ENCODE measurements around the gene DTWD1. TPM values are rescaled to one million over a fixed set of nuclear protein-coding genes. Genes with fewer than 3 reads are reported as not detected.
"Not testable (repeated sequence)": the region's sequence is repeated elsewhere in the genome, so short reads cannot be mapped to it uniquely, and the experiment has no call there.

Gene DTWD1, protein sequence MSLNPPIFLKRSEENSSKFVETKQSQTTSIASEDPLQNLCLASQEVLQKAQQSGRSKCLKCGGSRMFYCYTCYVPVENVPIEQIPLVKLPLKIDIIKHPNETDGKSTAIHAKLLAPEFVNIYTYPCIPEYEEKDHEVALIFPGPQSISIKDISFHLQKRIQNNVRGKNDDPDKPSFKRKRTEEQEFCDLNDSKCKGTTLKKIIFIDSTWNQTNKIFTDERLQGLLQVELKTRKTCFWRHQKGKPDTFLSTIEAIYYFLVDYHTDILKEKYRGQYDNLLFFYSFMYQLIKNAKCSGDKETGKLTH
- 10 to 100 TPM; 22.3 to 26.2 (median 23.5) TPM for total RNA-seq

DNA sequence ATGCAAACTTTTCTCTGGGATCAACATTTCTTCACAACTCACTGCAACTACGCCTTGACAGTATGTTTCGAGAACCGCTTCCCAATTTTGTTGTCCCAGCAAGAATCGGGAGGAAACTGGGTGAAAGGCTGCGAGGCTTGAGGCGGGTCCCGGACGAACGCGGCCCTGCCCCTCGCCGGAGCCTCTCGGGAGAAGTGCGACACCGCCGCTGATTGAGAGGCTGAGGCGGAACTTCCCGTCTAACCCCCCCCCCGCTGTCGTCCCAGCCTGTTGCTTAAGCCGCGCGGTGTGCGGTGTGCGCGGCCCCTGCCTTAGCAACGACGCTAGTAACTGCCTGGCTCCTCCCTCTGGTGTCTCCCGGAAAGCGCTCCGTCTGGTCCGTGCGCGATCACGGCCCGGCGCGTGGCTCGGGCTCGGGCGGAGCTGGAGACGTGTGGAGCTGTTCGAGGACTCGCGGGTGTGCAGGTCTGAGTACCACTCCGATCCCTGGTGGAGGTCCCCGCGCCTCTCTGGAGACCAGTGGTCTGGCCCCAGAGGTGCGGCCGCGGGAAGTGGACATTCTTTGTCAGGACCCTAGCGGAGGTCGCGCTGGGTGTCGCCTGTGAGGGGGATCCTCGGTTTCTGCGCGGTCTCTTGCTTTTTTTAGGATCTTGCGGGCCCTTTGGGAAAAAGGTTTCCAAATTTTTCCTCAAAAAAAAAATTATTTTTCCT, at the start of gene DTWD1, which contains the start of gene FAM227B:
DTWD1 (plus strand) TSS at position 391 of the 711 bp plus-strand sequence. CDS start 4,120 bp downstream, outside the sequence.
FAM227B (minus strand) TSS at position 161 of the 711 bp plus-strand sequence. CDS start 5,647 bp downstream, outside the sequence.
- ATAC-seq (peak; percentile 99), DNase-seq (peak; percentile 90)
- H3K9me3 Mint-ChIP-seq = peaks cover 7% of the 10 kb centered on the region
- no peaks in the 10 kb centered on the region for H3K27me3 Mint-ChIP-seq (ENCODE audit: low read depth)
- H3K4me1 Mint-ChIP-seq (ENCODE audit: low read depth) = peaks cover 35% of the 10 kb centered on the region
- peak within 1 kb of the TSS; percentile 88 for H3K4me3 Mint-ChIP-seq
- H3K36me3 Mint-ChIP-seq (ENCODE audit: insufficient read depth) = peaks cover 25% of the 10 kb centered on the region

DNA sequence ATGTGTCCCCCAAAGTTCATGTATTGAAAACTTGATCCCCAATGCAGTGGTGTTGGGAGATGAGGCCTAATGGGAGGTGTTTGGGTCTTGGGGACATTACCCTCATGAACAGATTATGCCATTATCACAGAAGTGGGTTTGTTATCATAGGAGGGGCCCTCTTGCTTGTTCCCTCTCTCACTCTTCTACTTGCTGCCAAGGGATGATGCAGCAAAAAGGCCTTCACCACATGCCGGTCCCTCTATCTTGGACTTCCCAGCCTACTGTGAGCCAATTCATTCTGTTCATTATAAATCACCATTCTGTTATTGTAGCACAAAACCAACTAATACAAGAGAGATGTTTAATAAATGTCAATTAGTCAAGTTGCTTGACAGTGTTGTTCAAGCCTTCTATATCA, 47.4 kb upstream of the DTWD1 start:
- ATAC-seq (no peak), DNase-seq (no peak)
- H3K36me3 Mint-ChIP-seq (ENCODE audit: insufficient read depth) = peaks cover 21% of the 10 kb centered on the region
- H3K4me3 Mint-ChIP-seq = no peak overlapping the region
- H3K4me1 Mint-ChIP-seq (ENCODE audit: low read depth) = peaks cover 2% of the 10 kb centered on the region
- peaks cover 43% of the 10 kb centered on the region for H3K9me3 Mint-ChIP-seq
- no peaks in the 10 kb centered on the region for H3K27me3 Mint-ChIP-seq (ENCODE audit: low read depth)

DNA sequence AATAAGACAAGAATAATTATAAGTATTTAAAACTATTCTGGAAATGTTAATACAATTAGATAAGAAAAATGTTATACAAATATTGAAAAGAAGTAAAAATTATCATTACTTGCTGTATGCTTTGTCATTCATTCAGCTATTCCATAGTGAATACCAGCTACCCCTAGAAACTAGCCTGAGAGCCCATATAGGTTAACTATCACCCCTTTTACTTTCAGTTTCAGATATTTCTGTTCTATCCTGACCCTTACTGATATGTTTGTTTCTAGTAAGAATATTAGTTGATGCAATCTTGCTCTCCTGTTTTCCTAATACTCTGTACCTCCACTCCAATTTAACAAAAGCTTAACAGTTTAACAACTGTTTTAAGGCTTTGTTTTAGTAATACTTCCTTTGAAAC, 31.8 kb upstream of the DTWD1 start:
- Mint-ChIP-seq H3K9me3 (peaks cover 6% of the 10 kb centered on the region), H3K4me3 (no peak overlapping the region), H3K4me1 (ENCODE audit: low read depth) (peaks cover 2% of the 10 kb centered on the region), H3K36me3 (ENCODE audit: insufficient read depth) (peaks cover 16% of the 10 kb centered on the region), H3K27me3 (ENCODE audit: low read depth) (no peaks in the 10 kb centered on the region)
- DNase-seq (no peak), ATAC-seq (no peak)

DNA sequence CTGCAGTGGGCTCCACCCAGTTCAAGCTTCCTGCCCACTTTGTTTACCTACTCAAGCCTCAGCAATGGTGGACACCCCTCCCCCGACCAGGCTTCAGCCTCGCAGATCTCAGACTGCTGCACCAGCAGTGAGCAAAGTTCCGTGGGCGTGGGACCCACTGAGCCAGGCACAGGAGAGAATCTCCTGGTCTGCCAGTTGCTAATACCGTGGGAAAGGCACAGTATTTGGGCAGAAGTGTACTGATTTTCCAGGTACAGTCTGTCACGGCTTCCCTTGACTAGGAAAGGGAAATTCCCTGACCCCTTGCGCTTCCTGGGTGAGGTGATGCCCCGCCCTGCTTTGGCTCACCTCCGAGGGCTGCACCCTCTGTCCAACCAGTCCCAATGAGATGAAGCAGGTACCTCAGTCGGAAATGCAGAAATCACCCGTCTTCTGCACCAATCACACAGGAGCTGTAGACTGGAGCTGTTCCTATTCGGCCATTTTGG, 28.0 kb upstream of the DTWD1 start:
- not testable (repeated sequence) for ATAC-seq; H3K4me1 Mint-ChIP-seq (ENCODE audit: low read depth); DNase-seq; H3K27me3 Mint-ChIP-seq (ENCODE audit: low read depth); H3K4me3 Mint-ChIP-seq
- H3K9me3 Mint-ChIP-seq = peaks cover 36% of the 10 kb centered on the region
- H3K36me3 Mint-ChIP-seq (ENCODE audit: insufficient read depth) = peaks cover 25% of the 10 kb centered on the region

DNA sequence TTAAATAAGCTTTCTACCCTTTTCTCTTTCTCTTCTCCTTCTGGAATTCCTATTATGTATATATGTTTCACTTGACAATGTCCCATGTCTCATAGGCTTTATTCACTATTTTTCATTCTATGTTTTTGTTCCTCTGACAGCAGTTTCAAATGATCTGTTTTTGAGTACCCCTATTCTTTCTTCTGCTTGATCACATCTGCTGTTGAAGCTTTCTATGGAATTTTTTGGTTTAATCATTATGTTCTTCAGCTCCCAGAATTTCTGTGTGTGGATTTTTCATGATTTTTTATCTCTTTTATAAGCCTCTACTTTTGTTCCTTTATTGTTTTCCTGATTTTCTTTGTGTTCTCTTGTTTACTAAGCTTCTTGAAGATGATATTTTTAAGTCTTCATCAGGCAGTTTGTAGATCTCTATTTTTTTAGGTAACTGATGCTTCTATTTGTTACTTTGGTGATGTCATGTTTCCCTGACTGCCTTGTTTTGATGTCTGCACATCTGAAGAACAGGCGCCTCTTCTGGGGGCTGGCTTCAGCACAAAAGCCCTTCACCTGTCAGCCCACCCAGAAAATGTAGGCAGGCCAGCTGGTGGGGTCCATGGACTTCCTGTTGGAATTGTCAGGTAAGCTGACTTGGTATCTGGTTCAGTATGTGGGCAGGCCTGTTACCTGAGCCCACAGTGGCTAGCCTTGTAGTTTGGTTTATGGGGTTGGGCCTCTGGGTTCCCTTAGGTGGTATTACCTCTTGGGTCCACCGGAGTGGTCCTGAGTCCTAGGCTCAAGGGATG, 16.0 kb upstream of the DTWD1 start:
- H3K36me3 Mint-ChIP-seq (ENCODE audit: insufficient read depth) = peaks cover 31% of the 10 kb centered on the region

DNA sequence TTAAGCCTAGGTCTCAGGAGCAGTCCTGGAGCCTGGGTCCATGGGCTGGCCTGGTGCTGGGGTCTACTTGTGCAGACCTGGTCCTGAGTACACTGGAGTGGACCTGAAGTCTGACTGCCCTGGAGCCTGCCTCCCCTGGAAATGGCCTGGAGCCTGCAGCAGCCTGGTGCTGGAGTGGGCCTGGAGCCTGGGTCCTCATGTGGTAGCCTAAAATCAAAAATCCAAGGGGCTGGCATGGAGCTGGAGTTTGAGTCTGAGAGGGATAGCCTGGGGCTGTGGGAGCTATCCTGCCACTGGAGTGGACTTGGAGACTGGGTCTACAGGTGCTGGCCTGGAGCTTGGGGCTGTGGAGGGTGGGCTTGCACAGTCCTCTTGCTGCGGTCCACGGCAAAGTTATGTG, 15.3 kb upstream of the DTWD1 start:
- Mint-ChIP-seq H3K4me3 (no peak overlapping the region), H3K36me3 (ENCODE audit: insufficient read depth) (peaks cover 32% of the 10 kb centered on the region), H3K4me1 (ENCODE audit: low read depth) (no peaks in the 10 kb centered on the region), H3K9me3 (peaks cover 37% of the 10 kb centered on the region), H3K27me3 (ENCODE audit: low read depth) (no peaks in the 10 kb centered on the region)
- DNase-seq (no peak), ATAC-seq (no peak)

More for the DNA sequence above, 16.0 kb upstream of the DTWD1 start:
- no peaks in the 10 kb centered on the region for H3K27me3 Mint-ChIP-seq (ENCODE audit: low read depth)
- peaks cover 39% of the 10 kb centered on the region for H3K9me3 Mint-ChIP-seq
- no peak for ATAC-seq
- no peak overlapping the region for H3K4me3 Mint-ChIP-seq
- H3K4me1 Mint-ChIP-seq (ENCODE audit: low read depth) = no peaks in the 10 kb centered on the region
- no peak for DNase-seq

DNA sequence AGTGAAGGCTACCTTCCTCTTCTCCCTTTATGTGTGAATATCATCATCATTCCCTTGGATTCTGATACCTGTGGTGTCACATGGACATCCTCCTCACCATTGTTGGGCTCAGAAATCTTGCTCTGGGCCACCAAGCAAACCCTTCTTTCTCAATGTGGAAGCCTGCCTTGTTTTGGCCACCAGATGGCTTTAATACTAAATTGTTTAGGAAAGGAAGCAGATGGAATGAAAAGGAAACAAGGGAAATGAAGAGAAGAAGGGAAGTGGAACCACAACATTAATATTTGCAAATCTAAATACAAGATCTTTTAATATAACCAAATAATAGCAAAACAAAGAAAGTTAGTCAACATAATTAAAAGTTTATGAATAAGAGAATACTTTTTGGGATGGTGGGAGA, 14.3 kb upstream of the DTWD1 start:
- H3K36me3 Mint-ChIP-seq (ENCODE audit: insufficient read depth) = peaks cover 32% of the 10 kb centered on the region
- H3K4me3 Mint-ChIP-seq = no peak overlapping the region
- H3K9me3 Mint-ChIP-seq = peaks cover 32% of the 10 kb centered on the region
- ATAC-seq = no peak
- H3K27me3 Mint-ChIP-seq (ENCODE audit: low read depth) = no peaks in the 10 kb centered on the region
- no peaks in the 10 kb centered on the region for H3K4me1 Mint-ChIP-seq (ENCODE audit: low read depth)
- no peak for DNase-seq

DNA sequence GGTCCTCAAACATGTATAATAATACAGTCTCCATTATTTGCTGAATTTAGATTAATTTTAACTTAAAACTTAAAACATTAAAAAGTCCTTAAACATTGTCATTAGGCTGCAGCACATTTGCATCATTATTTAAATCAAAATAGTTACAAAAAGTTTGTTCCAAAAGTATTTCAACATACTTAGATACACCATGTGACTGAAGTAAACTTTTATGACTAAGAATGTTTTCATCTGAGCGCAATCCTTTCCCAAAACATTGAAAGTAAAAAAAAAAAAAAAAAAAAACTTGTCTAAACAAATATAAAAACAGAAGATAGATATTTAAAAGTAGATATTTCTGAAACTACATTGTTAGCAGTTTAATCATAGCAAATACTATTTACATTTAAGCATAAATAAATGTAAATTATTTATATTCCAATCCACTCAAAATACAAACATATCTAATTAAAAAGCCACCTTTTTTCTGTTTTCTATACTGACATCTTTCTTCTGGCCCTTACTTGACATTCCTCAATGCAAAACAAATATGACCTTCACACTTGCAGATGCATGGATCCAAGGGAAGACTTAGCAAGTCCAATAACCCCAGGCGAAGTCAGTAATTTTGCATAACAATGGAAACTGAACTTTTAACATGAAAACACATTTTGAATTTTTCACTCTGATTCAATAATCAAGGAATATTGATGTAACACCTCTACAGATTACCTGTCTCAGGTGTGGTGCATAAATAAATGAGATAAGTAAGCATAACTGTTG, 10.5 kb upstream of the DTWD1 start:
- Mint-ChIP-seq H3K27me3 (ENCODE audit: low read depth) (no peaks in the 10 kb centered on the region), H3K9me3 (peaks cover 13% of the 10 kb centered on the region), H3K36me3 (ENCODE audit: insufficient read depth) (peaks cover 36% of the 10 kb centered on the region), H3K4me3 (no peak overlapping the region), H3K4me1 (ENCODE audit: low read depth) (no peaks in the 10 kb centered on the region)
- ATAC-seq (no peak), DNase-seq (no peak)

DNA sequence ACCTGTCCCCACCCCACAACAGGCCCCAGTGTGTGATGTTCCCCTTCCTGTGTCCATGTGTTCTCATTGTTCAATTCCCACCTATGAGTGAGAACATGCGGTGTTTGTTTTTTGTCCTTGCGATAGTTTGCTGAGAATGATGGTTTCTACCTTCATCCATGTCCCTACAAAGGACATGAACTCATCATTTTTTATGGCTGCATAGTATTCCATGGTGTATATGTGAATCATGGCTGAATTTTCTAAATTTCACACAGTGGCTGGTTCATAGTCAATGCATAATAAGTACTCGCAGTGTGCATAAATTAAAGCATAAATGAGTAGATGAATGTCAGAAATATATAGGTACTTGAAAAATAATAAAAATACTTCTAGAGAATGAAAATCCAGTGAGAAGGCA, 8.6 kb upstream of the DTWD1 start:
- not testable (repeated sequence) for H3K4me3 Mint-ChIP-seq; H3K27me3 Mint-ChIP-seq (ENCODE audit: low read depth); ATAC-seq; H3K4me1 Mint-ChIP-seq (ENCODE audit: low read depth); H3K9me3 Mint-ChIP-seq; DNase-seq
- H3K36me3 Mint-ChIP-seq (ENCODE audit: insufficient read depth) = peaks cover 34% of the 10 kb centered on the region

DNA sequence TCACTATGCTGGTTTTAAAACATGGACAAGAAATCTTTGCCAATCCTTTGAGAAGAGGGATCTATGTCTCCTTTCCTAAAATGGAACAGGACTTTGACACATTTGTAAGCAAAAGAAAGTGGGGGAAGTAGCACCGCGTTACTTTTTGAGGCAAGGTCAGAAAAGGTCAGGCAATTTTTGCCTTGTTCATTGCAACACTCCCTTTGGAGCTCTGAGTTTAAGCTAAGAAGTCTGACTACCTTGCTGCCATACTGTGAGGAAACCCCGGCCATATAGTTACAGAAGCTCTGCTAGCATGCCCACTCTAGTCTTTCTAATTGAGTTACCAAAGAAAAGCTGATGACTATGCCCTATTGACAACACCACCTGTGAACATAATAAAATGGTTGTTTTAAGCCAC, 1.6 kb upstream of the DTWD1 start:
- DNase-seq = no peak
- peaks cover 8% of the 10 kb centered on the region for H3K9me3 Mint-ChIP-seq
- H3K4me3 Mint-ChIP-seq = no peak overlapping the region
- peaks cover 27% of the 10 kb centered on the region for H3K36me3 Mint-ChIP-seq (ENCODE audit: insufficient read depth)
- peaks cover 35% of the 10 kb centered on the region for H3K4me1 Mint-ChIP-seq (ENCODE audit: low read depth)
- ATAC-seq = no peak
- H3K27me3 Mint-ChIP-seq (ENCODE audit: low read depth) = no peaks in the 10 kb centered on the region

DNA sequence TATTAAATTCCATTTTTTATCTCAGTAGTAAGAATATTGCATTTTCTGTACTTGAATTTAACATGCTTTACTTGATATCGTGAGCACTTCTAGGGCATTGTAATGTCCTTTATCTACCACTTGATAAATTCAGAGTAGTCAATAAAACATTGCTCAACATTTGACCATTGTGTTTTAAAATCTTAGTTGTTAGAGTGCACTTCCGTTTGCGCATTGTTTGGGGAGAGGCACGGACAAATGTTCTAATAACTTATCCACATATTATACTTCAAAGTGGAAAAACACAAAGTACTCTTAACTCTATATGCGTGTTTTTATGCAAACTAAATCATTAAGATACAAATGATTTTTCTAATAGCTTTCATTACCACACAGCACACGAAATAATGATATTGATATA, 649 bp upstream of the DTWD1 start:
- no peak for DNase-seq
- Mint-ChIP-seq H3K4me3 (peak overlapping the region; percentile 88), H3K27me3 (ENCODE audit: low read depth) (no peaks in the 10 kb centered on the region), H3K4me1 (ENCODE audit: low read depth) (peaks cover 35% of the 10 kb centered on the region), H3K9me3 (peaks cover 3% of the 10 kb centered on the region), H3K36me3 (ENCODE audit: insufficient read depth) (peaks cover 24% of the 10 kb centered on the region)
- no peak for ATAC-seq

DNA sequence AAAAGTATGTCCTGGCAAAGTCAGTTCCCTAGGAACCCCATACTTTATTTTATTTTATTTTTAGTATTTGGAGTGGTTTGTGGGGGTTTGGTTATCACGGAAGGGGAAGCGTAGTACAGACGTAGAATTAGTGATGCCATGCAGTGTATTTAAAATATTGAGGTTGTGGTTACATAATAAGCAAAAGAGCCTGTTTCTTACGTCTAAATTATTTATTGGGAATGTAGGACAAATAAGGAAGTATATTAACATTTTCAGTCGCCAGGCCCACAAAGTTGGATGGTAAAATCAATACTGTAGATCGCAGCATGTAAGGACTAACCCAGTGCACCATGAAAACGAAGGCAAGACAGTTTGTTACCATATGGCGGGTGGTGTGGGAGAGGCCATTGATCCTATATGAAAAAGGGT, 558 bp downstream of the DTWD1 start:
- peaks cover 35% of the 10 kb centered on the region for H3K4me1 Mint-ChIP-seq (ENCODE audit: low read depth)
- ATAC-seq (no peak), DNase-seq (no peak)
- H3K36me3 Mint-ChIP-seq (ENCODE audit: insufficient read depth) = peaks cover 22% of the 10 kb centered on the region
- H3K27me3 Mint-ChIP-seq (ENCODE audit: low read depth) = no peaks in the 10 kb centered on the region
- H3K4me3 Mint-ChIP-seq = peak overlapping the region; percentile 88
- H3K9me3 Mint-ChIP-seq = peaks cover 7% of the 10 kb centered on the region

DNA sequence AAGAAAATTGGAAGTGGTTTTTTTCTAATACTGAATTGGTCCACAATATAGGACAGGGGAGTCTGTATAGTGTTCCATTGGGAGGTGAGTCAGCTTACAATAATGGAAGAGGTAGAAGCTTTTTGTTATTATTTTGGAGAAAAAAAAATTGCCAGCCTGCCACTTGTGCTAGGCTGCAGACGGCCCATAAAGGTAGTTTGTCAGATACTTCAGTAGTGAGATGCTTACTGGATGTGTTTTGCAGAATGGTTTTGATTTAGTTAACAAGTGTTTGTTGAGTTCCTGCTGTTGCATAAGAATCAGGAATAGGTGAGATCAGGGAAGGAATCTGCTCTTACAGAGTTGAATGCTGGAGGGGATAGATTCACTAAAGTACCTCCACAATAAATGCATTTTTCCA, 1.0 kb downstream of the DTWD1 start:
- peaks cover 19% of the 10 kb centered on the region for H3K36me3 Mint-ChIP-seq (ENCODE audit: insufficient read depth)
- H3K9me3 Mint-ChIP-seq = peaks cover 7% of the 10 kb centered on the region
- ATAC-seq (no peak), DNase-seq (no peak)
- H3K4me3 Mint-ChIP-seq = peak overlapping the region; percentile 88
- H3K27me3 Mint-ChIP-seq (ENCODE audit: low read depth) = no peaks in the 10 kb centered on the region
- peaks cover 35% of the 10 kb centered on the region for H3K4me1 Mint-ChIP-seq (ENCODE audit: low read depth)

DNA sequence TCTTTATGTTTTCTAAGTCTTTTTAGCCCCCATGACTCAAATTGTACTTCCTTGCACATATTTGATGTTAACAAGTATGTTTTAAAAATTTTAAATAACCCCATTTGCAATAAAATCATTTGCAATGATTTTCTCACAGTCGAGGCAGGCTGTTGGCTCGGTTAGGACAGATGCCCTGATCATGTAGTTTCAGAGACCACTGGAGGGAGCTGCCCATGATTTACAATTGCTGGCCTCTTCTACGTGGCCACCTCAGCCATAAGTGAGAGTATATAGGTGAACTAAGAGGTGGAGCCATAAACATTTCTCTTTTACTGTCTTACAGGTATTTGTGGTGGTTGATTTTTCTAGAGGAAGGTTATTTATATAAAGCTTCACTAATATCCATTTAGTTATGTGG, 1.7 kb downstream of the DTWD1 start:
- no peak for DNase-seq

More for the DNA sequence above, 1.7 kb downstream of the DTWD1 start:
- ATAC-seq = no peak
- H3K4me1 Mint-ChIP-seq (ENCODE audit: low read depth) = peaks cover 35% of the 10 kb centered on the region
- no peak overlapping the region for H3K4me3 Mint-ChIP-seq
- H3K36me3 Mint-ChIP-seq (ENCODE audit: insufficient read depth) = peaks cover 19% of the 10 kb centered on the region
- peaks cover 7% of the 10 kb centered on the region for H3K9me3 Mint-ChIP-seq
- no peaks in the 10 kb centered on the region for H3K27me3 Mint-ChIP-seq (ENCODE audit: low read depth)
